ENCODE results near the gene OR51S1.

DNA sequence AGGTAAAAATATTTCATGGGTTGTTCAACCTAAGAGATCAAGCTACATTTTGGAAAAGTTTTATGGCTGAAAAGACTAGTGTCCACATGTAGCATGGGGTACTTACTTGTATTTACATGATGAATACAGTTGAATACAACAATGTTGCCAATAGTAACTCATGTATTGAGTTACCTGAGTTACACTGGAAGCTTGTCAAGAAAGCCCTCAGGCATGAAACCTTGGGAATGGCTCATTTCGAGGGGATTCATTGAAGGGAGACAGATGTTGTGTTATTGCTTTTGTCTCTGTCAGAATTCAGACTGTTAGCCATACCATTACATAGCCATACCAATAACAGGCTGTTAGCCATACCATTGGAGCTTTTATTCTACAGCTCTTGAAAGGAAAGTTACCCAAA, 18.7 kb downstream of the OR51S1 start:
- TF ChIP-seq CTCF (IDR thresholded peaks at IDR 0.05; ENCODE audit: insufficient read depth, low read length) (no peak), SPI1 (IDR thresholded peaks at IDR 0.05; ENCODE audit: borderline replicate concordance, low read depth) (no peak)
